ENCODE results near the gene TTLL13.

- TF ChIP-seq CTCF (IDR thresholded peaks at IDR 0.05; ENCODE audit: insufficient read depth, low read depth, low read length) (peak; percentile 57), EZH2 (IDR thresholded peaks at IDR 0.05; ENCODE audit: insufficient read depth, low read length) (no peak)
These were observed 28.0 kb upstream of the TTLL13 start for GRCh38 chr15:90221246-90221900.

Measured in astrocyte (in vitro differentiated cells and primary cell).